A549 treated with Hydrocortisone at 1 μM for 4 hours (cell line): ENCODE measurements around the gene RBMY1F. TPM values are rescaled to one million over a fixed set of nuclear protein-coding genes. Genes with fewer than 3 reads are reported as not detected.

Experiments
- total RNA-seq: library from RNA; stranded (reverse); fragments of 200-300 nt; extraction: Qiagen RNA extraction; gene quantifications from 5 replicates; pipeline ENCODE4 v1.2.3, GENCODE V29; 2022

RBMY1F gene
- not detected in 5 replicates for total RNA-seq

GRCh38 chrY:22182823-22183222 lies at the start of gene RBMY1F:
Gene RBMY1F (minus strand): TSS chrY:22182923. CDS start chrY:22180969, 1,954 bp downstream.

Other genes starting within 250 kb of the RBMY1F start
- not detected in 5 replicates for gene RBMY1J, start 220.5 kb upstream of the RBMY1F start, total RNA-seq